Measurements from ENCODE around the gene ZSCAN31. TPM values are rescaled to one million over a fixed set of nuclear protein-coding genes. Genes with fewer than 3 reads are reported as not detected.

The ZSCAN31 gene
- total and polyA plus RNA-seq, 10 of the 15 experiments (the other 5 are each of a cell fraction or from before 2014, with no cell fraction given), result 1.6 to 5.2 (median 2.9) TPM

GRCh38 chr6:28369463-28369862, 33.5 kb upstream of the ZSCAN31 start (continued):
- TF ChIP-seq RELB (IDR thresholded peaks at IDR 0.05; ENCODE audit: low read depth), result no peak
- TF ChIP-seq PML (IDR thresholded peaks at IDR 0.05; ENCODE audit: low read length), result no peak
- TF ChIP-seq MYB (IDR thresholded peaks at IDR 0.05; ENCODE audit: borderline replicate concordance, low read depth, low read length), result no peak
- TF ChIP-seq DPF2 (IDR thresholded peaks at IDR 0.05), result no peak
- TF ChIP-seq GATAD2B (conservative IDR thresholded peaks at IDR 0.05; ENCODE audit: low read depth), result no peak
- no peak for TF ChIP-seq ZBED1 (IDR thresholded peaks at IDR 0.05; ENCODE audit: borderline replicate concordance)

GRCh38 chr6:28368522-28368921, 32.6 kb upstream of the ZSCAN31 start:
- Histone ChIP-seq H3K36me3 (ENCODE audit: control insufficient read depth in 2 of 2, insufficient read depth in 2 of 2, low read length in 1 of 2) (peaks cover 0 to 4% of the 10 kb centered on the region in 2 experiments; a peak in 1 of 4 replicates), H3K4me3 (no peak overlapping the region), H3K27ac (ENCODE audit: control insufficient read depth, insufficient read depth) (no peak overlapping the region), H3K4me1 (ENCODE audit: control insufficient read depth, insufficient read depth, low read length) (peaks cover 14% of the 10 kb centered on the region), H4K20me1 (ENCODE audit: control insufficient read depth, insufficient read depth) (no peaks in the 10 kb centered on the region), H3K4me2 (ENCODE audit: control insufficient read depth, insufficient read depth) (no peak overlapping the region; the same call in none of the 2 replicates), H3K27me3 (replicated peaks in 1 of 2; ENCODE audit: control insufficient read depth in 2 of 2, insufficient read depth in 2 of 2, low read length in 1 of 2) (no peaks in the 10 kb centered on the region), H3K9me3 (replicated peaks; ENCODE audit: control insufficient read depth, insufficient read depth, low read length) (no peaks in the 10 kb centered on the region), H3K79me2 (ENCODE audit: control insufficient read depth, insufficient read depth, low read length) (no peaks in the 10 kb centered on the region), H2AFZ (ENCODE audit: control insufficient read depth, low read depth, low read length) (no peak overlapping the region), H3K9ac (ENCODE audit: control insufficient read depth, insufficient read depth, low read length) (no peak overlapping the region)
- ChIA-PET POLR2A (no interaction called here), CTCF (no interaction called here), SMC1A (ENCODE audit: uncharacterized antibody, unreplicated experiment) (interaction anchor here (1.2 kb wide), 1 partner anchor 15 kb away, joined by 3 read pairs; no protein-coding TSS in a partner anchor), RAD21 (ENCODE audit: unreplicated experiment) (interaction anchor here (0.6 to 1.0 kb wide), 2 partner anchors 13 to 14 kb away, joined by 3 read pairs; no protein-coding TSS in a partner anchor)
- intact Hi-C loops (cut with micrococcal nuclease; ENCODE audit: unreplicated experiment) (no loop called here), in situ Hi-C loops (cut with MboI) (loop anchor here (25.0 kb wide), 1 partner anchor 1206 kb away; no protein-coding TSS in a partner anchor)
- peak; percentile 93 for ATAC-seq
- WGBS (ENCODE audit: insufficient coverage, insufficient replicate concordance, low lambda C conversion rate, missing lambda C conversion rate), result 5% methylated on average over 4 of the region's 4 CpGs
- FAIRE-seq, result peak; percentile 86
- no TSS peak for BruUV-seq (replicated peaks)
- peak; percentile 24 for DNase-seq (ENCODE audit: low read depth, low spot score)
- TF ChIP-seq MEF2B (IDR thresholded peaks at IDR 0.05; ENCODE audit: partially characterized antibody, poor library complexity, severe bottlenecking), result peak; percentile 12
- TF ChIP-seq IRF4 (IDR thresholded peaks at IDR 0.05; ENCODE audit: low read depth, low read length), result 0 out of 2 replicates have a peak, but pooled peaks have one; percentile 52
- TF ChIP-seq BHLHE40 (IDR thresholded peaks at IDR 0.05; ENCODE audit: borderline replicate concordance in 1 of 2, low read depth in 2 of 2, low read length in 1 of 2), result peak; percentile 24 to 54; a peak in 2 of 4 replicates
- TF ChIP-seq EP300 (IDR thresholded peaks at IDR 0.05; ENCODE audit: borderline replicate concordance in 1 of 2, control insufficient read depth in 1 of 2, low read depth in 2 of 2, low read length in 2 of 2), result peak in 1 of 2 experiments; percentile 38; a peak in 1 of 4 replicates
- no peak for TF ChIP-seq SUPT20H (IDR thresholded peaks at IDR 0.05; ENCODE audit: borderline replicate concordance, control insufficient read depth, low read depth, low read length)
- peak; percentile 60 for TF ChIP-seq ZNF24 (IDR thresholded peaks at IDR 0.05)
- peak; percentile 74 for TF ChIP-seq JUNB (IDR thresholded peaks at IDR 0.05)
- peak; percentile 65 to 77 for TF ChIP-seq IKZF2 (IDR thresholded peaks at IDR 0.05)
- peak; percentile 34; the same call in 1 of the 2 replicates for TF ChIP-seq MTA2 (IDR thresholded peaks at IDR 0.05; ENCODE audit: low read depth)
- TF ChIP-seq SKIL (IDR thresholded peaks at IDR 0.05; ENCODE audit: low read depth, poor library complexity, severe bottlenecking), result peak; percentile 29
- TF ChIP-seq IKZF1 (conservative IDR thresholded peaks at IDR 0.05), result peak; percentile 56; the same call in 1 of the 2 replicates
- no peak for TF ChIP-seq ZZZ3 (IDR thresholded peaks at IDR 0.05; ENCODE audit: control insufficient read depth, insufficient read length, low read depth)
- TF ChIP-seq CHD1 (IDR thresholded peaks at IDR 0.05; ENCODE audit: low read depth, low read length), result no peak
- no peak for TF ChIP-seq MTA3 (IDR thresholded peaks at IDR 0.05; ENCODE audit: borderline replicate concordance, low read length)

Measured in GM12878 (cell line).